GM21723 (cell line): ENCODE results near the gene LMAN2.

Experiments
- ATAC-seq: cut with Tn5 transposase; IDR thresholded peaks from one replicate; pipeline ENCODE4 v1.9.1; 2021; ENCODE audit warnings: mild to moderate bottlenecking, moderate library complexity; ENCODE audit not compliant: unreplicated experiment

LMAN2 gene

DNA sequence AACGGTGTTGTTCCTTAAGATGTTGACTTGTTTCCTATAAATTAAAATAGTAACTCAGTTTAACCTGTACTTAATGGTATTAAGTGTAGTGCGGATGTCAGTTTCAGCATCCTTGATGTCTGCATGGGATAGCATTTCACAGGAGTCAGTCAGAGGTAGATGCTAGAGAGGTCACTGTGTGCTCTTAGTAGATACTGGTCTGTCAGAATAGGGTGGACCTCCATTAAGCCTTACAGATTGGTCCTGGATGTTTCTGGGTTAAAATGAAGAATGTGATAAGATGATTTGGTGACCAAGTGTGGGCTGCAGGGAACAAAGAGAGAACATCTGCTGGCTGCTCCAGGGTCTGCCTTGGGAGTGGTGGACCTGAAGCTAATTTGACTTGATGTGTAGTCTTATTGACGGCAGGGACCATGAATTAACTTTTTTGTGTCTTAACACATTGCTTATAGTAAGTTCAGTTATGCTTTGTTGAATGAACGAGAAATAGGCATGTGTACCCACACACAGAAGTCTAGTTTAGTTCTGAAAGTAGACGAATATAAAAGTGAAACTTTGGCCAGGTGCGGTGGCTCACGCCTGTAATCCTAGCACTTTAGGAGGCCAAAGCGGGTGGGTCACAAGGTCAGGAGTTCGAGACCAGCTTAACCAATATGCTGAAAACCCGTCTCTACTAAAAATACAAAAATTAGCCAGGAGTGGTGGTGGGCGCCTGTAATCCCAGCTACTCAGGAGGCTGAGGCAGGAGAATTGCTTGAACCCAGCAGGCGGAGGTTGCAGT is 60.5 kb downstream of the LMAN2 start:
- ATAC-seq, result no peak

DNA sequence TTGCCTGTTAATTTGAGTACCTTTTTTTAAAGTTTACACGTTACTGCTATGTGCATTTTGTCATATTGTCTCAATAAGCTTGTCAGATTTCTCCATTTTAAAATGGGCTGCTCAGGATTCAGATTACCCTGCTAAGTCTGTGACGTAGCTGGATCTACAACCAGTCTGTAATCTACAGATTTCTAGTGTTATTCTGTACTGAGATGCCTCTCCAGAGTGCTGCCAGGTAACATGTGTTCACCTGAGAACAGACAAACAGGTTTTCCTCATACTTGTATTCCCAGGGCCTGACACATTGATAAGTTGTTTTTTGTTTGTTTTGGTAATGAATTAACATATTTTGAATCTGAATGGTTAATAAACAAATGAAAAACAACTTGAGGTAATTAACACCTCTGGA is 63.3 kb downstream of the LMAN2 start:
- no peak for ATAC-seq
